Measurements from ENCODE around the gene RNF25.

The RNF25 gene

DNA sequence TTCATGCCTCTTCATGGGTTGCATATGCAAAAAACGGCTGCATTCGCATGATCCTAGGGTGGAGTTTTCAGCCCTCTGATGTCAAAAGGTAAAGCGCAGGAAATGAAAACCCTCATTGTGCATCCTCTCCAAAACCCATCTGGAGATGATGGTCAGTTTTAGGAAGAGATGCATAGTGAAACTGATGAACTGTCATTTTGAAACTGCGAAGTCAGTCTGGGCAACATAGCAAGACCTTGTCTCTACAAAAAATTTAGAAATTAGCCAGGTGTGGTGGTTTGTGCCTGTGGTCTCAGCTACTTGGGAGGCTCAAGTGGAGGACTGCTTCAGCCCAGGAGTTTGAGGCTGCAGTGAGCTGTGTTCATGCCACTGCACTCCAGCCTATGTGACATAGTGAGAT is 36.3 kb upstream of the RNF25 start:
- no peak for TF ChIP-seq CTCF (IDR thresholded peaks at IDR 0.05; ENCODE audit: low read depth, low read length, missing control alignments)
- DNase-seq (ENCODE audit: extremely low read depth, low read depth): no peak
- H3K4me3 ChIP-seq (replicated peaks; ENCODE audit: low read depth, low read length): no peak overlapping the region

DNA sequence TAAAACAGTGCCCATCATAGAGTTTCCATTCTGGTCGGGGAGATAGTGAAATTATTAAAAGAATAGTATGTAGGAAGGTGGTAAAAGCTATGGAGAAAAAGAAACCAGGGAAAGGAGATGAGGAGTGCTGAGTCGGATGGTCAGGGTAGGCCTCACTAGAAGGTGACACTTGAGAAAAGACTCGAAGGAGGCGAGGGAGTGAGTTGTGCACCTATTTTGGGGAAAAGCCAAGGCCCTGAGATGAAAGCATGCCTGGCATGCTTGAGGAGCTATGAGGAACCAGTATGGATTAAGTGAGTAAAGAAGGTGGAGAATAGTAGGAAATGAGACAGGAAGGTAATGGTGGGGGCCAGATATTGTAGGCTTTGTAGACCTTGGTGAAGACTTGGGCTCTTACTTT is 31.5 kb upstream of the RNF25 start:
- no peak for TF ChIP-seq CTCF (IDR thresholded peaks at IDR 0.05; ENCODE audit: low read depth, low read length, missing control alignments)
- no peak overlapping the region for H3K4me3 ChIP-seq (replicated peaks; ENCODE audit: low read depth, low read length)
- no peak for DNase-seq (ENCODE audit: extremely low read depth, low read depth)

DNA sequence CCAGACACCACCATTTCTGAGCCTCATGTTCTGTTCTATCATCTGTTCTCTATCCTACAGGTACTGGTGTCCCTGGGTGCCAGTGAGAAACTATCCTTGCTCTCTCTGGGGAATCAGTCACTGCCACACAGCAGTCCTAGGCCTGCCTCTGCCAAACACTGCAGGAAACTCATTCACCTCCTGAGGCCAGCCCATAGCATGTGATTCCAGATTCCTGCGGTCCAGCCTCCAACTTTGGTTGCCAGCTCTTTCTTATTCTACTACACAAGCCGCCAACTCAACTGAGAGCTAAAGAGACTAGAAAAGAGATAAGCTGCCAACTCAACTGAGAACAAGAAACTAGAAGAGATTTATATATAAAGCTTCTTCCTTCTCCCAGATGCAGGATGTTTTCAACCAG is 30.0 kb upstream of the RNF25 start:
- DNase-seq (ENCODE audit: extremely low read depth, low read depth): no peak
- H3K4me3 ChIP-seq (replicated peaks; ENCODE audit: low read depth, low read length): no peak overlapping the region
- no peak for TF ChIP-seq CTCF (IDR thresholded peaks at IDR 0.05; ENCODE audit: low read depth, low read length, missing control alignments)

DNA sequence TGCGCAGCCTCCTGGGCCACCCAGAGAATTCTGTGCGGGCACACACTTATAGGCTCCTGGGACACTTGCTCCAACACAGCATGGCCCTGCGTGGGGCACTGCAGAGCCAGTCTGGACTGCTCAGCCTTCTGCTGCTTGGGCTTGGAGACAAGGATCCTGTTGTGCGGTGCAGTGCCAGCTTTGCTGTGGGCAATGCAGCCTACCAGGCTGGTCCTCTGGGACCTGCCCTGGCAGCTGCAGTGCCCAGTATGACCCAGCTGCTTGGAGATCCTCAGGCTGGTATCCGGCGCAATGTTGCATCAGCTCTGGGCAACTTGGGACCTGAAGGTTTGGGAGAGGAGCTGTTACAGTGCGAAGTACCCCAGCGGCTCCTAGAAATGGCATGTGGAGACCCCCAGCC is 27.1 kb upstream of the RNF25 start:
- no peak for TF ChIP-seq CTCF (IDR thresholded peaks at IDR 0.05; ENCODE audit: low read depth, low read length, missing control alignments)
- H3K4me3 ChIP-seq (replicated peaks; ENCODE audit: low read depth, low read length): no peak overlapping the region
- DNase-seq (ENCODE audit: extremely low read depth, low read depth): no peak

- no peak for DNase-seq (ENCODE audit: extremely low read depth, low read depth)
- no peak for TF ChIP-seq CTCF (IDR thresholded peaks at IDR 0.05; ENCODE audit: low read depth, low read length, missing control alignments)
- no peak overlapping the region for H3K4me3 ChIP-seq (replicated peaks; ENCODE audit: low read depth, low read length)
Observed at GRCh38 chr2:218694405-218695145, 22.8 kb upstream of the RNF25 start.

DNA sequence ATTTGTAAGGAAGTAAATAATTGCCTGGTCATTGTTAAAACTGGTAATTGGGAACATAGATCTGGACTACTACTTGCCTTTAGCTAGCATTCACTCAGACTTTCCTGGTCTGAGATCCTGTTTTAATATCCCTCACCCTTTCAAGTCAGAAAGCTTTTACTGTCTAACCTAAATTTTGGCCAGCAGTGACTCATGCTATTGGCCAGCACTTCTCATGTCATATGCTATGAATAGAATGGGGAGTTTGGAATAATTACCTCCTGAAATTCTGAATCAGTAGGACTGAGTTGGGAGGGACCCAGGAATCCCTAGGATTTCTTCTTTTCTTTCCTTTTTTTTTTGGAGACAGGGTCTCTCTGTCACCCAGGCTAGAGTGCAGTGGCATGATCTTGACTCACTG is 19.4 kb upstream of the RNF25 start:
- no peak for TF ChIP-seq CTCF (IDR thresholded peaks at IDR 0.05; ENCODE audit: low read depth, low read length, missing control alignments)
- H3K4me3 ChIP-seq (replicated peaks; ENCODE audit: low read depth, low read length): no peak overlapping the region
- DNase-seq (ENCODE audit: extremely low read depth, low read depth): no peak
